Activated naive CD8-positive, alpha-beta T cell (primary cell): ENCODE measurements around the gene SYCP3.
A peak's percentile ranks its signal among the peaks of the same experiment; 100 is the strongest.

Source experiments
- H3K27ac Mint-ChIP-seq: one replicate; pipeline ENCODE4 v1.8.0; 2021; ENCODE audit warnings: mixed read lengths
- H3K27me3 Mint-ChIP-seq: one replicate; pipeline ENCODE4 v1.8.0; 2021; ENCODE audit warnings: mixed read lengths
- H3K36me3 Mint-ChIP-seq: one replicate; pipeline ENCODE4 v1.8.0; 2021; ENCODE audit warnings: mixed read lengths
- H3K4me1 Mint-ChIP-seq: one replicate; pipeline ENCODE4 v1.8.0; 2021; ENCODE audit warnings: low read depth, mixed read lengths
- H3K4me3 Mint-ChIP-seq: one replicate; pipeline ENCODE4 v1.8.0; 2021; ENCODE audit warnings: mild to moderate bottlenecking, mixed read lengths
- H3K9me3 Mint-ChIP-seq: one replicate; pipeline ENCODE4 v1.8.0; 2021; ENCODE audit warnings: low read depth, mixed read lengths

SYCP3 gene

DNA sequence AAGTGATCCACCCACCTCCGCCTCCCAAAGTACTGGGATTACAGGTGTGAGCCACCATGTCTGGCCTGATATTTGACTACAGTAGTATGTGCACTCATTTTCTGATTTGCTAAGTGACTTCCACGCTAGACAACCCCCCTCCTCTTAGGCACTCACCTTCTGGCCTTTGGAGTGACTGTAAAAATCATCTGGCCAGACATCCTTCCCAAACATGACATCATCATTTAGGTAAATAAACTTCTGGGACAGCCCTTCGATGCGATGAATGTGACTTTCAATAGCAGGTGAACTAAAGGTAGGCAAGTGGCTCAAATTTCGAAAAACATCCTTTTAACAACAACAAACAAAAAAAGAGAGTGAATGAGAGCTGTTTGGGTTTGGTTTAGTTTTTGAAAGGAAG lies 30.6 kb upstream of the SYCP3 start:
- Mint-ChIP-seq H3K27ac (no peak overlapping the region), H3K4me1 (no peaks in the 10 kb centered on the region), H3K36me3 (peaks cover 3% of the 10 kb centered on the region), H3K4me3 (no peak overlapping the region), H3K9me3 (no peaks in the 10 kb centered on the region), H3K27me3 (no peaks in the 10 kb centered on the region)

DNA sequence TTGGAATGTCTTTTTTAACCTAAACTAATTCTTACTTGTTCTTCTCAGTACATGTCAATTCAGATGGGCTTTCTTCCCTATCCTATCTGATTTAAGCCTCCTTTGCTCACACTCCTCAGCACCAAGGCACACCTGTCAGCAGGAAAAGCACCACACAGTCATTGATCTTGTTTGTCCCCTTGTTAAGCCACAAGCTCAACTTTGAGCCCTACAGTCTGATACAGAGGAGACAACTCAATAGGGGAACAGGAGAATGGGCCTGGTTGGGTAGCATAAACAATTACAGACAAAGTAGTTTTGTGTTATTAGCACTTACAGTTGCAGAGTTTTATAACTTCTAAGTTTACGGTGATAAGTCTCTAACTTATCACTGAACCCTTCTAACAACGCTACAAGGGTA lies 29.5 kb upstream of the SYCP3 start:
- H3K27me3 Mint-ChIP-seq: no peaks in the 10 kb centered on the region
- H3K4me3 Mint-ChIP-seq: no peak overlapping the region
- H3K9me3 Mint-ChIP-seq: no peaks in the 10 kb centered on the region
- no peak overlapping the region for H3K27ac Mint-ChIP-seq
- H3K4me1 Mint-ChIP-seq: no peaks in the 10 kb centered on the region
- H3K36me3 Mint-ChIP-seq: peaks cover 3% of the 10 kb centered on the region

DNA sequence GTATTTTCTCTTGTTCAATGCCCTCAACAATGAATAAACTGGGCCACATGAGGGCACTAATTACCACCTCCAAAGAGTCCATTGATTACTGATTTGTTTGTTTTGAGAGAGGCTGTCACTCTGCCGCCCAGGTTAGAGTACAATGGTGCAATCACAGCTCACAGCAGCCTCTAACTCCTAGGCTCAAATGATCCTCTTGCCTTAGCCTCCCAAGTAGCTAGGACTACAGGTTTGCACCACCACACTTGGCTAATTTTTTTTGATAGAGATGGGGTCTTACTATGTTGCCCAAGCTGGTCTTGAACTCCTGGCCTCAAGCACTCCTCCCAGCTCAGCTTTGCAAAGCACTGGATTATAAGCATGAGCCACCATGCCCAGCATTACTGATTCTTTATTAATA lies 28.3 kb upstream of the SYCP3 start:
- H3K4me1 Mint-ChIP-seq: peaks cover 2% of the 10 kb centered on the region
- no peaks in the 10 kb centered on the region for H3K27me3 Mint-ChIP-seq
- no peaks in the 10 kb centered on the region for H3K9me3 Mint-ChIP-seq
- H3K4me3 Mint-ChIP-seq: no peak overlapping the region
- H3K27ac Mint-ChIP-seq: no peak overlapping the region
- H3K36me3 Mint-ChIP-seq: peaks cover 3% of the 10 kb centered on the region

- Mint-ChIP-seq H3K27ac (no peak overlapping the region), H3K9me3 (no peaks in the 10 kb centered on the region), H3K4me3 (no peak overlapping the region), H3K36me3 (peaks cover 3% of the 10 kb centered on the region), H3K4me1 (peaks cover 2% of the 10 kb centered on the region), H3K27me3 (no peaks in the 10 kb centered on the region)
These were observed 25.0 kb upstream of the SYCP3 start for GRCh38 chr12:101764051-101764792.

- Mint-ChIP-seq H3K4me3 (no peak overlapping the region), H3K36me3 (peaks cover 5% of the 10 kb centered on the region), H3K27ac (no peak overlapping the region), H3K27me3 (no peaks in the 10 kb centered on the region), H3K4me1 (peaks cover 2% of the 10 kb centered on the region), H3K9me3 (no peaks in the 10 kb centered on the region)
These were observed 24.1 kb upstream of the SYCP3 start for GRCh38 chr12:101763246-101763931.

- Mint-ChIP-seq H3K4me1 (peaks cover 2% of the 10 kb centered on the region), H3K36me3 (peaks cover 6% of the 10 kb centered on the region), H3K4me3 (no peak overlapping the region), H3K27ac (no peak overlapping the region), H3K9me3 (no peaks in the 10 kb centered on the region), H3K27me3 (no peaks in the 10 kb centered on the region)
These were observed 22.5 kb upstream of the SYCP3 start for GRCh38 chr12:101761781-101762180.

DNA sequence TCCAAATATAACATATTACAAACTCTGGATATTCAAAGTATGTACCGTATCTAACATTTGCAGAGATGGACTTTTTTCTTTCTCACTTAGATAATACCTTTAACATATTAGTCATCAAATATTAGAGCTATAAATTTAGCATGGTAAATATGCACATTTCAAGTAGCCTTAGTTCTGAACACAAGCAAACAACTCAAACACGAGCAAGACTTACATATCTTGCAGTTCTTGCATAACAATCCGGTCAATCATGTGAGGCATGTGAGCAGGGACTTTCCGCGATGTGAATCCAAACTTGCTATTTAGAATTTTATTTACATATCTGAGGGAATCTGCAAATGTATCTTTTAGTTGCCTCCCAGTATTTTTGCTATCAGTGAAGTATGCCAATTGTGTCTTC lies 22.1 kb upstream of the SYCP3 start:
- H3K27ac Mint-ChIP-seq: no peak overlapping the region
- H3K36me3 Mint-ChIP-seq: peaks cover 6% of the 10 kb centered on the region
- H3K27me3 Mint-ChIP-seq: no peaks in the 10 kb centered on the region
- no peaks in the 10 kb centered on the region for H3K9me3 Mint-ChIP-seq
- no peak overlapping the region for H3K4me3 Mint-ChIP-seq
- H3K4me1 Mint-ChIP-seq: peaks cover 2% of the 10 kb centered on the region

DNA sequence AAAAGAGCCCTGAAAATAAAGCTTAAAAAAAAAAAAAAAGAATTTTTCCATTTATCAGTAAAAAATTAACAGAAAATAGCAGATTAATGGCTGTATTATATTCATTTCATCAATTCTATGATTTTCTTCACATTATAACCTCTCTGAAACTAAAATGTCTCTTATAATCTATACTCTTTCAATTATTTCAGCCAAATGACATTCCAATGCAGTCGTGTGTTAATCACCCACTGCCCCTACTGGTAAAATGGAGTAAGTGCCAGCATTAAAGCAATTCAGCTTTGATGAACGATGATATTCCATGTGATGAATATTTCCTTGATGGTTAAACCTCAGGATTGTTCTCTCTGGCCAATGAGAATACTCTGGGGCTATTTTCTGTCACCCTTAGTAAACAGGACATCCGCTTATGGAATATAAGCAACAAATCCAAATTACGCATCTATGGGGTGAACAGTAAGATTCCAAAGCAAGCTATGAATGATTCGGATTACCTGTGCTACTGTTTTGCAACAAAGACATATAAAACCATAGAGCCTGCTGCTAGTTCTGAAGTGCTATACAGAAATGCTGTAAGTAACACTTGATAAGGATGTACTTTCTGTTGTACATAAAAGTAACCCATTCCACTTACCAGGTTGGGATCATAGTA lies 20.3 kb upstream of the SYCP3 start:
- no peak overlapping the region for H3K4me3 Mint-ChIP-seq
- H3K4me1 Mint-ChIP-seq: peaks cover 2% of the 10 kb centered on the region
- H3K36me3 Mint-ChIP-seq: peaks cover 6% of the 10 kb centered on the region
- no peaks in the 10 kb centered on the region for H3K27me3 Mint-ChIP-seq
- H3K9me3 Mint-ChIP-seq: no peaks in the 10 kb centered on the region
- no peak overlapping the region for H3K27ac Mint-ChIP-seq

DNA sequence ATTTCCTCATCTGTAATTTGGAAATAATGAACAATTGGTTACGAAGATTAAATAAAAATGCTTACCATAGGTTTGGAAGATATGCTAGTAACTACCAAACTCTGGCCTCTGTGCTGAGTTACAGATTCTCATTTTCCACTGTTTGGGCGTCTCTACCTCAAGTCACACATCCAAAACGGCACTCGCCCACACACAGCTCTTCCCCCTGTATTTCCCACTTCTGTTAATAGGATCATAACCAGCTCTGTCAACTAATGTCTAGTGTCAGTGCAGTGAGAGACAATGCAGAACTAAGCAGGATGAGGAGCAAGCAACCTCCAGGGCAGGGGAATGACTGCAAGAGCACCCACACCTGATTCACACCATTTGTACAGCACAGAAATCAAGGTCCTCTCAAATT lies 10.9 kb upstream of the SYCP3 start:
- Mint-ChIP-seq H3K4me3 (no peak overlapping the region), H3K4me1 (no peaks in the 10 kb centered on the region), H3K27me3 (no peaks in the 10 kb centered on the region), H3K9me3 (no peaks in the 10 kb centered on the region), H3K27ac (no peak overlapping the region), H3K36me3 (no peaks in the 10 kb centered on the region)

GRCh38 chr12:101749657-101750056 lies 10.4 kb upstream of the SYCP3 start:
- Mint-ChIP-seq H3K27me3 (no peaks in the 10 kb centered on the region), H3K4me3 (no peak overlapping the region), H3K9me3 (no peaks in the 10 kb centered on the region), H3K4me1 (no peaks in the 10 kb centered on the region), H3K27ac (no peak overlapping the region), H3K36me3 (no peaks in the 10 kb centered on the region)

DNA sequence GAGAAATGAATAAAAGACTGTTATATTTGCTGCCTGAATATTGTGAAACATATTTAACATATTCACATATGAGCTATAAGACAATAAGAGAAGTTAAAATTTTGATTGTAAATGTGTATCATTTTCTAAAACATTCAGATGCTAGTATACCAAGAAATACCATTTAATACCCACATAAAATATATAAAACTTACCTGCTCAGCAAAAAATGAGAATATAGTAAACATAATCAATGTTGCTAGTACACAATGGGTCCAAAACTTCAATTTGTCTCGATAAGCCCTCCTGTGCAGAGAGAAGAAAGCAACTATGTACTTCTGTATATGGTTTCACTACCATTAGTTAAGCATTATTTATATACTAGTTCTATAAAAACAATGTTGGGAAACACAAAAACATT lies 9.6 kb upstream of the SYCP3 start:
- Mint-ChIP-seq H3K27ac (peak overlapping the region; percentile 3), H3K9me3 (no peaks in the 10 kb centered on the region), H3K27me3 (no peaks in the 10 kb centered on the region), H3K4me3 (no peak overlapping the region), H3K4me1 (no peaks in the 10 kb centered on the region), H3K36me3 (no peaks in the 10 kb centered on the region)

DNA sequence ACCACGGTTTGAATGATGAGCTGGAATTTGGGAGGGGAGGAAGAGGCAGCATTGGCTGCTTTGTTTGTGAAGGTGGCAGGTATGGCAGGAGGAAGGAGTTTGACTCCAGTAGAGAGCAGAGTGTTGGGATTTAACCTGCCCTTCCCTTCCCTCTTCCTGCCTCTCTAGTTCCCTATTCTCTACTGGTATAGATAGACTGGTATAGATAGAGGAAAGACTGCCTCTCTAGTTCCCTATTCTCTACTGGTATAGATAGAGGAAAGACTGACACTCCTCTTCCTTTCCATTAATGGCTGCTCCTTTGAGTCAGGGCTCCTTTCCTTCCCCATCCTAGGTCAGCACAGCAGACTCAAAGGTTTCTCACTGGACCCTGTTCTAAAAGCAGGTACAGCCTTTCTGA lies 8.4 kb upstream of the SYCP3 start:
- Mint-ChIP-seq H3K27me3 (no peaks in the 10 kb centered on the region), H3K4me3 (no peak overlapping the region), H3K36me3 (peaks cover 2% of the 10 kb centered on the region), H3K27ac (peak overlapping the region; percentile 9), H3K9me3 (no peaks in the 10 kb centered on the region), H3K4me1 (peaks cover 5% of the 10 kb centered on the region)

DNA sequence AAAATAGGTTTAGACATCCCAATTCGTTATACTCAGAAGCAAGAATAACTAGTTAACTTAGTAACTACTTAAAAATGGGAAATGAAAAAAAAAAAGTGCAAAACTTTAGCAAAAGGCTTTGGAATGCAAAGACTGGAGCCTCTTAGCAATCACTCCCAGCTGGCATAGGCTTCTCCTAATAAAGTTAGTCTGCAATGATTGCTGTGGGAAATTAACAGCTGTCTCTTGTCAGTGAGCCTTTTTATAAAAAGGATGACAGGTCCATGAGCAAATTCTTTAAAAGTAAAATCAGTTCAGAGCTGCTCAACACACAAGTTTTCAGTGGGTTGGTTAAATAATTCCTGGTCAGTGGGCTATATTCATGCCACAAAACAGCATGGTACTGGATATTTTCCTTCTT lies 7.4 kb upstream of the SYCP3 start:
- Mint-ChIP-seq H3K27me3 (no peaks in the 10 kb centered on the region), H3K36me3 (peaks cover 2% of the 10 kb centered on the region), H3K27ac (no peak overlapping the region), H3K9me3 (no peaks in the 10 kb centered on the region), H3K4me3 (no peak overlapping the region), H3K4me1 (peaks cover 5% of the 10 kb centered on the region)

DNA sequence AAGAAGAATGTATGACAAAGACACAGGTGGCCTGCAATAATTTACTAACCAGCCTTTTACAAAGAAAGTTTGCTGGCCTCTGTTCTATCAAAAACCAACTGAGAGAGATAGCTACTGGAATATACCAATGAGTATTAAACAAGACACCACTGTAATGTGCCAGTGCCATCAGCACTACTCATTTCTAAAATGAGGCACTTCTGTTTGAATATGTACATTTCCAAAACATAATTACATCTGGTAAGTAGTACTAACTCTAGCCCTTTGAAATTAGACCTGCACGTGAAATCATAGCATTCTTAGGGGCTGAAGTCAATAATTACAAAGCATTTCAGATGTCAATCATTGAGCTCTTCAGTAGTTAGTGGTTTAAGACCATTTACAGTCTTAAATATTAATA lies 6.9 kb upstream of the SYCP3 start:
- H3K4me1 Mint-ChIP-seq: peaks cover 5% of the 10 kb centered on the region
- H3K27me3 Mint-ChIP-seq: no peaks in the 10 kb centered on the region
- H3K4me3 Mint-ChIP-seq: no peak overlapping the region
- no peaks in the 10 kb centered on the region for H3K9me3 Mint-ChIP-seq
- H3K27ac Mint-ChIP-seq: no peak overlapping the region
- peaks cover 2% of the 10 kb centered on the region for H3K36me3 Mint-ChIP-seq

GRCh38 chr12:101745481-101745880 lies 6.2 kb upstream of the SYCP3 start:
- peaks cover 2% of the 10 kb centered on the region for H3K36me3 Mint-ChIP-seq

More at GRCh38 chr12:101745481-101745880, 6.2 kb upstream of the SYCP3 start:
- peaks cover 5% of the 10 kb centered on the region for H3K4me1 Mint-ChIP-seq
- H3K4me3 Mint-ChIP-seq: no peak overlapping the region
- no peak overlapping the region for H3K27ac Mint-ChIP-seq
- no peaks in the 10 kb centered on the region for H3K9me3 Mint-ChIP-seq
- H3K27me3 Mint-ChIP-seq: no peaks in the 10 kb centered on the region
